ENCODE measurements around the gene C4orf50.
A peak's percentile ranks its signal among the peaks of the same experiment; 100 is the strongest.
"Not testable (repeated sequence)": the region's sequence is repeated elsewhere in the genome, so short reads cannot be mapped to it uniquely, and the experiment has no call there.

The C4orf50 gene

DNA sequence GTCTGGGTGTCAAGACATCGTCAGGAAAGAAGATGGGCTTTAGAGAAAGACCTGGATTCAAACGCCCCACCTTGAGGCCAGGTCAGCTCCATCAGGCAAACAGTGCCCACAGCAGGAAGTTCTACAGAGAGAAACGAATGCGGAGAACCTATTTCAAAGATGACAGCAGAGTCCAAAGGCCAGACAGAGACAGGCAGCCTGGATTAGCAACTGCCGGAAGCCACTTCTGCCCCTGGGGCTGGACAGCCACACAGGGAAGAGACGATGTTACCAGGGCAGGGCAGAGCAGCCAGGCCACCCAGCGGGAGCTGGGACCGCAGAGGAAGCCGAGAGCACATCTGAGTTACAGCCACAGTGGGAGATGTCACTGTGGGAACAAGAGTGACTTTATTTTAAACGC is 1.2 kb downstream of the C4orf50 start:
- DNase-seq = no peak

DNA sequence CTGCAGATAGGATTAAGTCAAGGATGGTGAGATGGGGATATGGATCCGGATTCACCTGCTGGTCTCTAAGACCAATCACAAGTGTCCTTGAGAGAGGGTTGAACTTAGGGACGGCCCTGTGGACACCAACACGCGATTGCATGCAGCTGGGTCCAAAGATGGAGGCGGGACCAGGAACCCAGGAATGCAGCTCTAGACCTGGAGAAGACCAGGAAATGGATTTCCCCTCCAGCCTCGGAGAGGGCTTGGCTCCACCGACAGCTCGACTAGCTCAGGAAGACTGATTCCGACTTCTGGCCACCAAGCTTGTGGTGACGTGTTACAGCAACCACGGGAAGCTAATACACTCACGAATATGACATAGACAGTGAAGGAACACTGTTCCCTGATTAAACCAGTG is 4.7 kb downstream of the C4orf50 start:
- no peak for DNase-seq

DNA sequence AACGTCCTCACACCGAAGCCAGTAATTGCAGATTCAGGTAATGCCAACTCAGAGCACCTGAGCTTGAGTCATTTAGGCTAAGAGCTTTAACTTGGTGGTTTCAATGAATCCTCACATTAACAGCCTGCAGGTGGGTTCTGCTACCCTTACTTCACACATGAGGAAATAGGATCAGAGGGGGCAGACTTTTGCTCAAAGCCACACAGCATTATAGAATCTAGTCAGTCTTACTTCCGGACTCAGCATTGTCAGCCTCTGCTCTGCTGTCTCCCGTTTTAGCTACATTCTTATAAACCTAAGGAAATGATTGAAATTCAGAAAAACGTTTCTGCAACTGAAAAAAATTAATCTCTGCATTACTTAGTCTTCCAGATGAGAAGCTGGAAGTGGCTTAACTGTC is 6.0 kb downstream of the C4orf50 start:
- no peak for DNase-seq

DNA sequence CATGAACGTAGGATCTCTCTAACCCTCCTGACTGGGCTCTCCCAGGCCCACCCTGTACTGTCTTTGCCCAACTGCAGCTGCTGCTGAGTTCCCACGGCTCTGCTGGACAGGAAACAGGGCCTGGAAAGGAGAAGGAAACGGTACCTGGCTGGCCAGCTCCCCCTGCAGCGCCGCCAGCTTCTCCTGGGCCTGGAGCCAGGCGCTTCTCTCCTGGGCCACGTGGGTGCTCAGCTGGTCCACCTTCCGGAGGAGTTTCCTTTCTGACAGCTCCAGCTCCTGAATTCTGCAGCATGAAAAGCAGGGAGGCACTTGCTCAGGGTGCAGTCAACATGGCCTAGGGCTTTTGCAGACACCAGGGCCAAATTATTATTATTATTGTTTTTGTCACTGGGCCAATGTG is 6.5 kb downstream of the C4orf50 start:
- DNase-seq = no peak

DNA sequence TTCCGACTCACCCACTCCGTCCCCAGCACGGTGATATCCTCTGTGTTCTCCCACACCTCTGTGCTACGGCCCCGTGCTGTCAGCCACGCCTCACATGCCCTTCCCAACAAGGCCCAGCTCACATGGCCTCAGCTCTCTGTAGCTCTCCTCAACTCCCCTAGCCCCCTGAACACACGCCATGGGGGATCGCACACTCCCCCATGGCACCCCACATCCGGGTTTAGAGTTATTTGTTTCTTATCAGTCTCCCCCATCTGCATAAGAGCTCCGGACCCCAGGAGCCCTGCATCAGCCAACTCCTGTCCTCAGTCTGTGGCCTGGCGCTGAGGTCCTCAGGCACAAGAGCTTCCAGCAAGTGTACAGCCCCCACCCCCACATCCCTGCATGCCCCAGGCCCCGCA is 7.0 kb downstream of the C4orf50 start:
- no peak for DNase-seq

DNA sequence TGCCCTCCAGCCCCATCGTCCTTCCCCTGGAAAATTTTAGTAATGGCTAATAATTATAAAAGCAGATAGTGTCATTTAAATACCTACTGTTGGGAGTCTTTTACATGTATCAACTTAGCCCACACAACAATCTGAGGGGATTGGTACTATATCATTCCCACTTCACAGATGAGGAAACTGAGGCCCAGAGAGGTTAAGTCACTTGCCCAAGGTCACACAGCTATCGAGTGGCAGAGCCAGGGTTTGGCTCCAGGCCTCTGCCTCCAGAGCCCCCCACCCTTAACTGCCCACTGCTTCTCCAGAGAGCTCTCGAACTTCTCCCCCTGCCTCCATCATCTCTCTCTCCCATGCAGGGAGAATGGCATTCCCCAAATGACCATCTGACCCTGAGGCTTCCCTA is 7.4 kb downstream of the C4orf50 start:
- DNase-seq = no peak

DNA sequence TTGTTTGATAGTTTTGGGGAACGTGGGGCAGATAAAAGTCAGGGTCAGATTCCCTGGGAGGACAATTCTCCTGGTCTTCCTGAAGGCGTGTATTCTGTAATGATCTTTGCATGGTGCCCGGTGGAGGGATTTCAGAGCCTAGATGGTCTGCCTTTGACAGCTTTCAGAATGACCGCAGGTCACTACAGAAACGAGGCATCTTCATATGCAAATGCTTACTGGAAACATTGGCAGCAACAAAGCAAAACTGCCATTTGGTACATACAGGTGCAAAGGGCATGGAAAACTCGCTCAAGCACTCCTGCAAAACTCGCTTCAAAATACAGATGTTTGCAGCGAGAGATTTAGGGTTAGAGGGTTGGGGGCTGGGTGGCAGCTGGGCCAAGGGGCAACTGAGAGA is 8.8 kb downstream of the C4orf50 start:
- DNase-seq = no peak

DNA sequence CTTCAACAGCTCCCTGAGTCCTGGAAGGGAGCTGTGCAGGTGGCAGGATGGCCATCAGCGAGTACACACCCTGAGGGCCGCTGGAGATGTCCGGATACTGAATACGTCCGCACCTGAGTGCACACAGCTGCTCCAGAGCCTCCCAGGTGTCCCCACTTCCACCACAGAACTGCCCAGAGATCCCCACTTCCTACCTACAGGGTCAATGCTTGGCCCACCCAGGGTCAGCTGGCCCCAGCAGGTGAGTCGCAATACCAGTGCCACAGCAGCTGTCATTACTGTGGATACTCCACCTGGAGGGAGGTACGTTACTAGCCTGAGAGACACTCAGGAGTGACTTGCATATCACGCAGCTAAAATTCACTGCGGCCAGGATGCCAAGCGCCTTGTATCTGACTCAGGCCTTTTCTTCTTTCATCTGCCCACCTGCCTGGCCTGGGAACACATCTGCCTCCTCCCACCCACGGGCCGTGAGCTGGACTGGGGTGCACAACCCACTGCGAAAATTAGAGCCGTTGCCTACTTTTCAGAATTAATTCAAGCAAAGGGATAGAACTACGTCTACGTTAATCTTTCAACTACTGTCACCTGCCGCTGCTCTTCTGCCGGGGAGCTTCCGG is 9.4 kb downstream of the C4orf50 start:
- DNase-seq = no peak

DNA sequence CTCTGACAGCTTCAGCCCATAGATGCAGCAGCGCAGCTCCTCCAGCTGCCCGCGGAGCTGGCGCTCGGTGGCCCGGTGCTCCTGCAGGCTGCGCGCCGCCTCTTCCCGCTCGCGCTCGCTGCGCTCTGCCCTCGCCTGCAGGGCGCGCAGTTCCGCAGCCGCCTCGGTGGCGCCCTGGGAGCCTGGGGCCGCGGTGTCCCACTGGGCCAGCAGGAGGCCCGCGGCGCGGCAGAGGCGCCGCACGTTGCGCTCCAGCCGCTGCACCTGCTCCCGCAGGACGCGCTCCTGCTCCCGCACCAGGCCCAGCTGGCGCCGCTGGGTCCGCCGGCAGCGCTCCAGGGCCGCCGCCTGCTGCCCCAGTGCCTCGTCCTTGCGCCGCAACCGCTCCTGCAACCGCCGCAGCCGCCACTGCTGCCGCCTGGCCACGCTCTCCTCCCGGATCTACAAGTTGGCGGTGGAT is 10.1 kb downstream of the C4orf50 start:
- DNase-seq = no peak

DNA sequence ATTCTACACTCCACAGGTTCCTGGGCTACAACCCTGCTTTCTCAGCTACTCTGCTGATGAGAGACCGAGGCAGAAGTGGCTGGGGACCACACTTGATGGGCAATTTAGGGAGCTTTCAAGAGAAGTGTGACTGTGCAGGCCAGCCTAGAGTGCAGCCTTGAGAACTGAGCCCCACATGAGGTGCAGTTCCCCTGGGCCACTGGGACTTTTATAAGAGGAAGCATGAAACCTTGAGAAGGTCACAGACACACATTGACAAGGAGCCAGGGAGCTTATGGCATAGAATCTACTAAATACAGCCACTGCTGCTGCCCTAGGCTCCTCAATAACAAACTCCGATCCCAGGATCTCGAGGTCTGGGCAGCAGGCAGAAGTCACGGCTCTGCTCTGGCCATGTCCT is 13.1 kb downstream of the C4orf50 start:
- no peak for DNase-seq

DNA sequence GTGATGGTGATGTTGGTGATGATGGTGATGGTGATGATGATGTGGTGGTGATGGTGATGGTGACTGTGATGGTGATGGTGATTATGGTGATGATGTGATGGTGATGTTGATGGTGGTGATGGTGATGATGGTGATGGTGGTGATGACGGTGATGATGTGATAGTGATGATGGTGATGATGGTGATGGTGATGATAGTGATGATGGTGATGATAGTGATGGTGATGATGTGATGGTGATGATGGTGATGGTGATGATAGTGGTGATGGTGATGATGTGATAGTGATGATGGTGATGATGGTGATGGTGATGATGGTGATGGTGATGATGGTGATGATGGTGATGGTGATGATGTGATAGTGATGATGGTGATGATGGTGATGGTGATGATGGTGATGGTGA is 14.7 kb downstream of the C4orf50 start:
- DNase-seq = not testable (repeated sequence)

DNA sequence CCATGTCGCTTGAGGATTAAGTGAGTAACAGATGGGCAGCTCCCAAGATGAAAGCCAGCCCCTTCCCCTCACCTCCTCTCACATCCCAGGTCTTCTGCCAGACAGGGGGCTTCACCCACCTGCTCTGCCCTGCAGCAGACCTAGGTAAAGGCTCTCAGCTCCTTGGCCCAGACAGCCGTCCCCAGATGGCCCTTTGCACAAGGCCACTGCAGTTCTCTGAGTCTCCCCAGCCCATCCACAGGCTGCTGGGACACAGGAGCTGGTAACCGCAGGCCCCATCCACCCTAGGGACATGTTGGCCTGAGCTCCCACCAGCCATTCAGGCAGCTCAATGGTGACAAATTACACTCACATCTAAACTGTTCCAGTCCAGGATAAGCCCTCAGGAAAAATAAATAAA is 15.3 kb downstream of the C4orf50 start:
- no peak for DNase-seq

DNA sequence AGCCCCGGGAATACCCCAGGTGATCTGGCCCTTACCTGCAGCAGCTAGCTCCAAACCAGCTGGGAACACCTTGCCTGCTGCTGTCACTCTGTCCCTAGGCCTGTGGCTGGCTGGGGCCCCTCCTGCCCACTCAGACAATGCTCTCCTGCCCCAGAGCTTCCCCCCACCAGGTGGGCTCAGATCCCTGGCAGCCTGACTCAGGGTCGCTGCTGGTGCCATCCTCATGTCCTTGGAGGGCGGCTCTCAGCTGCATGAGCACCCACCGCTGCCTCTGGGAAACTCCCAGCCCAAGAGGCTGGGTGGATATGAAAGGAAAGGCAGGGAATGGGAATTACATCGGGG is 15.8 kb downstream of the C4orf50 start:
- no peak for DNase-seq

DNA sequence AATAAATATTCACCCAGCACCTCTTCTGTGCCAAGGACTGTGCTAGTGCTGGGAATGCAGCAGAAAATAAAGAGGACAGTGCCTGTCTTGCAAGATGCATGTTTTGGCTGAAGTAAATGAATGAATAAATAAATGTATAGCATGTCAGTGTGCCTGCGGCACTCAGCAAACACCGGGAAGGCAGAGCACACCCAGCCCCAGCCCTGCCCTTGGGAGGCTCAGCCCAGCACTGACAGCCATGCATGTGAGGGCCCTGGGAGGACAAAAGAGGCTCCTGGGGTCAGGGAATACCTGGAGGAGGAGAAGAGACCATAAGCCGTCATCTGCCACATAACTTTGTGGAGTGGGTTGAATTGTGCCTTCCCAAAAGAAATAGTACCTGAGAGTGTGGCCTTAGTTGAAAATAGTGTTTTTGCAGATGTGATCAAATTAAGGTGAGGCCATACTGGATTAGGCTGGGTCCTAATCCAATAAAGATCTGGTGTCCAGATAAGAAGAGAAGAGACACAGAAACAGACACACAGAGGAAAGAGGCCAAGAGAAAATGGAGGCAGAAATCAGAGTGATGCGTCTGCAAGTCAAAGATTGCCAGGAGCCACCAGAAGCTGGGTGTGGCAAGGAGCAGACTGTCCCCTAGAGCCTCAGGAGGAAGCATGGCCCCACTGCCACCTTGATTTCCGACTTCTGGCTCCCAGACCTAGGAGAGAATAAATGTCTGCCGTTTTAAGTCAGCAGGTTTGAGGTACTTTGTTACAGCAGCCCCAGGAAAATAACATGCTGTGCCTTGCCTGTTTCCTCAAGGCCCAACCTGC is 16.3 kb downstream of the C4orf50 start:
- DNase-seq = no peak

DNA sequence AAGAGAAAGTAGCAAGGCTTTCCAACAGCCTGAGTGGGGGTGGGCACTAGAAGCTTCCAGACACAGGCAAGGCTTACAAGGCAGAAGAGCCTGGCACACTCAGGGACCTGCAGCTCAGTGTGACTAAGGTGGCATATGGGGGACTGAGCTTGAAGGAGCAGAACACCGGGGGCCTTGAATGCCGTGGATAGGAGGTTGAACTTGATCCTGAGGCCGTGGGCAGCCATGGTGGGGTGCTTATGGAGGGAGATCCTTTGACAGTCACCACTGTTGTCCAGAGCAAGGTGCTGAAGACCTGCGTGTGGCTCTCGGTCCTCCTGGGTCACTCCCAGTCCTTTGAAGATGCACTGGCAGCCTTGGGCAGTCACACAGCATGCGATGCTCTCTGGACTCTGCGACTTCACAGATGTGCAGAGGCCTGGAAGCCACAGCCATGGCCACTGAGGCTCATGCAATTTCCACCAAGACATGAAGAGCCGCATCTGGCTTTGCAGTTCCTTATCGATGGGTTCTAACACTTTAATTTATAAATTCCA is 18.3 kb downstream of the C4orf50 start:
- DNase-seq = no peak

DNA sequence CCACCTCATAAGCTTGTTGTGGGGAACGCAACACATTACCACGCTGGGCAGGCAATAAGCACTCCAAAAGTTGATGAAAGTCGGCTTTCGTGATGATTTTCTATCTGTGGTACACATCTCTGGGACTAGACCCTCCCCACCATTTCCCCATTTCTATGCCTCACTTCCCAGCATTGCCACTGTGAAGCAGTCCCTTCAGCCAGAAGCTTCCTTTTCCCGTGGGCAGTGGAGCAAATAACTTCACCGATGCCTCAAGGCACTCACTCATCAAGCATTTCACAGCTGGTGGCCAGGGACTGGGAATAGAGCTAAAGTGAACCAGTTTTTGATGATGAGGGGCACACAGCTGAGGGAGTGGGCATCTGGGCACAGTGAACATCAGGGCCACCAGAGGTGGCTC is 18.9 kb downstream of the C4orf50 start:
- no peak for DNase-seq

DNA sequence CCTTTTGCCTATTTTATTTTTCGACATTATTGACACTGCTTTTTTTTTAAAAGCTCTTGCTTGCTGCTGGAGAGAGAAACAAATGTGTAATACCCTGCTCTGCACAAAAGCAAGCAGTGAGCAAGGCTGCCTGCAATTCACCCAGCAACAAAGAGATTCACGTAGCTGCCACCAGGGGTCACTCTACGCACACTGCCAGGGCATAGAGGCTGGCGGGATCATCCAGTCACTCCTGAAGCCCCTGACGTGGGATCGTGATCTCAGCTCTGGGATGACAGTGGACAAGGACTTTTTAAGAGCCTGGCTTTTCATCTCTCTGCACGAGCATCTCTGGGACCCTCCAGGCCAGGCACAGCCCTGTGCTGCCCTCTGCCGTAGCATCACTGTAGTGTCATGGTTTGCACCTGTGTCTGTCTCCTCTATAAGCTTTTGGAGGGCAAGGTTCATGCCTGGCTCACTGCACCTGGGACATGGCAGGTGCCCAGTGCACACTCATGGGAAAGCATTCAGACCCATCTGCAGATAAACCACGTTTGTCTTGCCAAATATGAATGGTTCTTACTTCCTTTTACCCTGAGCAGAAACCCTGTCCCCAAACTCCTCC is 19.8 kb downstream of the C4orf50 start:
- peak; percentile 49 for DNase-seq

DNA sequence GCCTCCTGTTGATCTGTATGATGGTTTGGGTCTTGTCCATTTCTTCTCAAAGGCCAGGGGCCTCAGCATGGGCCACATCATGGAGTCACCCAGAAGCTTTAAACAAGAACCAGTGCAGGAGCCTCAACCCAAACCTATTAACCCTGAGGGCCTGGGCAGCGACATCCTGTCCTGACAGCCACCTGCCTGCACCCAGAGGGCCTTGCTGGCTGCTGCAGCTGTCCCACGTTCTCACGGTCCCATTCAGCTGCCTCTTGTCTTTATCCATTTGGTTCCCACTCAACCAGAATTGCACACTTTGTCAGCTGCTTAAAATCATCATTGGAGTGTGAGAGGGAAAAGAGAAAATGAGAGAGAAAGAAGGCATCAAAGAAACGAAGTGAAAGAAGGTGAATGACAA is 21.6 kb downstream of the C4orf50 start:
- DNase-seq = no peak

DNA sequence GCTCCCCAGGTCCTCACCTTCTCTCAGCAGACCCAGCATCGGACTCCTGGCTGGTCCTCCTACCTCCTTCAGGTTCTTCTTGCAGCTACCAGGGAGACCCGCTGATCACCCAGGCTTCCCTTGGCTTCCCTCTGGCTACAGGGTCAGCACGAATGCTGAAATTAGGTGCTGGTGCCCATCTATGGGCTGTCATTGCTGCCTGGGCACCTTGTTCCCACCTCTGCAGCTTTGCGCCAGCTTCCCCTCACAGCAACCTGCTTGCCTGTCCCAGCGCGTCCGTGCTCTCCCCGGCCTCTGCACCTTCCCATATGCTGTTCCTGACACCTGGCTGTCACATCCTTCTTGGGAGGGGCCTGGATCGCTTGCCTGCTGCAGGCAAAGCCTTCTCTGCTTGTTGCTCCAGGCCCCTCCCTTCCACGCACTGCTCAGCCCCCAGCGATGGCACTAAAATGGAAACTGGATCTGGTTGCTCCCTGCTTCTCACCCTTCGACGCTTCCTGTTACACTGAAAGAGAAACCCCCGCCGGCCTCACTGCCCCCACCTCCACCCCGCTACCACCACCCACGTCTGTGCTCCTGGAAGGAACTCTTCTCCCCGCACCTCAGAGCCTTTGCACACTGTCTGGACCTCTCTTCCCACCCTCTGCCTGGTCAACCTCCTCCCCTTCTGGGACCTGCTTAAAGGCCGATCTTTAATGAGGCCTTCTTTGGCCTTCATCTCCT is 22.2 kb downstream of the C4orf50 start:
- no peak for DNase-seq

DNA sequence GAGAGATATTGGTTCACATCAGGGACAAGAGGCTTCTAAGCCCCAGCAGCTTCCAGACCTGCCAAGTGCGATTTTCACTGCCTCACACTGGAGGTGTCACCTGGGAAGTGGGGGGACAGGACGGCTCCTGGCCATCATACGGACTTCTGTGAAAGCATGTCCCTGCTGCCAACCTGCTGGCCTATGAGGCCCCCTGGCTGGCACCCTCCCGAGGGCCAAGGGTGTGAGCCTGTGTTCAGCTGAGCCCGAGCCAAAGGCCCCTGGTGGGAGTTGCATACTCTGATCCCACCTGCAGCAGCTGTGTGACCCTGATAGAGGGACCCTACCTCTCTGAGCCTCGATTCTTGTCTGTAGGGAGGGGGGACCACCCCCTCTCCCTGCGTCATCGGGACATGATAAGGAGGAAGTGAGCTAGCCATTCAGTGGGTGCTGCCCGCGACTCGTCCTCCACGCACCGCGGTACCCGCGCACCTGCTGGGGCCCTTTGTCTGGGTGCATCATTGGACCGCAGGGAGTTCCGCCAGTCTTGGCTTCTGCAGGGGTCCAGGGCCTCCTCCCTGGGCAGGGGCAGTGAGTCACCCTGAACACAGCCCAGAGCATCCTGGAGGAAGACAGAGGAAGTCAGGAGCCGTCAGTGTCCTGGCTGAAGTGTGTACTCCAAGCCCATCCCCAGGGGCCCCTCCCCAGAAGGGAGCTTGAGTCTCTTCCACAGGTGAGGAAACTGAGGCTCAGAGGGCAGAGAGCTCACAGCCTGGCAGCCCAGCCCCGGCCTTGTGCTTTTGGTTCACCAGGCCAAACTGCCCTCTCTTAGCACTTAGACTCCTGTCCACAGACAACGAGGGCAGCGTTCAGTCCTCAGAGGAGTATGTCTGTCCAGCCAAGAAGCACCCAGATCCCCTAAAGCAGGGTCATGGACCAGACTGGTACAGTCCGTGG is 24.1 kb downstream of the C4orf50 start:
- no peak for DNase-seq

DNA sequence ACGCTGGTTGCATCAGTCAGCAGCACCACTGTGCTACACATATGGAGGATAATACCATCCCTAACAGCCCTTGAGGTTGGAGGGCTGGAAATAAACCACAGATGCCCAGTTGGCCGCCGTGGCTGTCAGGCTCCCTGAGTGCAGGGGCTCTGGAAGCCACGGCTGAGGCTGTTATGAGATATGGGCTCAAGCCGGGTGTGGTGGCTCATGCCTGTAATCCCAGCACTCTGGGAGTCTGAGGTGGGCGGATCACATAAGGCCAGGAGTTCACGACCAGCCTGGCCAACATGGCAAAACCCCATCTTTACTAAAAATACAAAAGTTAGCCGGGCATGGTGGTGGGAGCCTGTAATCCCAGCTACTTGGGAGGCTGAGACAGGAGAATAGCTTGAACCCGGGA is 24.9 kb downstream of the C4orf50 start:
- DNase-seq = not testable (repeated sequence)

DNA sequence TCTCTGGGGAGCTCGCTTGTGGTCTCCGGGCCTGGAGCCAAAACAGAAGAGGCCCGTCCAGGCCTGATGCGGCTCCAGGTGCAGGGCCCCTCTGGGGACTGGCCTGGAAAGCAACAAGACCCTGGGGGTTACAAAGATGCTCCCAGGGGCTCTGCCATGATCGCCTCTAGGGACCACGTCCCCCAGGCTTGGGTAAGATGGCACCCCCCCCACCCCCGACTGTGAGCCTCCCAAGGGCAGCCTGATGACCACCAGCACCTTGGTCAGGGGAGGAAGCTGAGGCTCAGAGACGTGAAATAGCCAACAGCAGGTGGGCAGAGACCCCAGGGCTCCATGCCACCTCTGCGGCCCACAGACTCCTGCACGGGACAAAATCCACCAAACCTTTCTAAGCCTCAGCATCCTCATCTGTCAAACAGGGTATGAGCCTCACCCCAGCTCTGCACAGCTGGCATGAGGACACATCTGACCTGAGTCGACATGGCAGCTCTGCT is 25.4 kb downstream of the C4orf50 start:
- no peak for DNase-seq
